Measurements from ENCODE around the gene OSTC. TPM values are rescaled to one million over a fixed set of nuclear protein-coding genes. Genes with fewer than 3 reads are reported as not detected.

OSTC gene
- 320 and 584 TPM in 2 replicates for total RNA-seq

GRCh38 chr4:108650212-108651013 lies at the start of gene OSTC:
OSTC (plus strand) TSS chr4:108650599; CDS start chr4:108650656, 57 bp downstream.

GRCh38 chr4:108620101-108620932 lies 30.1 kb upstream of the OSTC start, which contains the start of gene RPL34:
RPL34 (plus strand) TSS chr4:108620576; CDS start chr4:108621960, 1,384 bp downstream.

Small RNA genes within 50 kb of the gene (small RNA-seq; reads per million reads assigned to genes)
- gene RNU6-431P, result not detected

Other genes starting within 250 kb of the OSTC start
- 295 and 354 TPM in 2 replicates for gene RPL34, start 30.0 kb upstream of the OSTC start, total RNA-seq
- 0.36 and 0.49 TPM in 2 replicates for gene ETNPPL, start 112.5 kb downstream of the OSTC start, total RNA-seq

All from hair follicle dermal papilla cell (primary cell).